Measurements from ENCODE around the gene GARRE1. TPM values are rescaled to one million over a fixed set of nuclear protein-coding genes. Genes with fewer than 3 reads are reported as not detected.

The GARRE1 gene
- total RNA-seq, 1 donor from 2014 or later: 33.5 TPM

- Mint-ChIP-seq H3K4me3 (ENCODE audit: unreplicated experiment) (no peak overlapping the region), H3K4me1 (ENCODE audit: unreplicated experiment) (peaks cover 30% of the 10 kb centered on the region), H3K27me3 (ENCODE audit: unreplicated experiment) (no peaks in the 10 kb centered on the region), H3K27ac (ENCODE audit: unreplicated experiment) (peak overlapping the region; percentile 47), H3K9me3 (ENCODE audit: unreplicated experiment) (no peaks in the 10 kb centered on the region), H3K36me3 (ENCODE audit: unreplicated experiment) (peaks cover 27% of the 10 kb centered on the region)
- TF ChIP-seq CTCF (IDR thresholded peaks at IDR 0.05): no peak
- DNase-seq (ENCODE audit: extremely low spot score, unreplicated experiment): no peak
Measured at GRCh38 chr19:34230820-34231219, 23.5 kb upstream of the GARRE1 start.

- peaks cover 25% of the 10 kb centered on the region for H3K36me3 Mint-ChIP-seq (ENCODE audit: unreplicated experiment)
- TF ChIP-seq CTCF (IDR thresholded peaks at IDR 0.05): no peak
- no peak overlapping the region for H3K4me3 Mint-ChIP-seq (ENCODE audit: unreplicated experiment)
- no peak for DNase-seq (ENCODE audit: extremely low spot score, unreplicated experiment)
- peak overlapping the region; percentile 47 for H3K27ac Mint-ChIP-seq (ENCODE audit: unreplicated experiment)
- no peaks in the 10 kb centered on the region for H3K9me3 Mint-ChIP-seq (ENCODE audit: unreplicated experiment)
- H3K4me1 Mint-ChIP-seq (ENCODE audit: unreplicated experiment): peaks cover 36% of the 10 kb centered on the region
- no peaks in the 10 kb centered on the region for H3K27me3 Mint-ChIP-seq (ENCODE audit: unreplicated experiment)
Measured at GRCh38 chr19:34231439-34231838, 22.9 kb upstream of the GARRE1 start.

GRCh38 chr19:34232566-34233481, 21.5 kb upstream of the GARRE1 start:
- Mint-ChIP-seq H3K4me3 (ENCODE audit: unreplicated experiment) (peak overlapping the region; percentile 49), H3K9me3 (ENCODE audit: unreplicated experiment) (no peaks in the 10 kb centered on the region), H3K27ac (ENCODE audit: unreplicated experiment) (peak overlapping the region; percentile 89), H3K36me3 (ENCODE audit: unreplicated experiment) (peaks cover 15% of the 10 kb centered on the region), H3K4me1 (ENCODE audit: unreplicated experiment) (peaks cover 43% of the 10 kb centered on the region), H3K27me3 (ENCODE audit: unreplicated experiment) (no peaks in the 10 kb centered on the region)
- TF ChIP-seq CTCF (IDR thresholded peaks at IDR 0.05): no peak
- DNase-seq (ENCODE audit: extremely low spot score, unreplicated experiment): no peak

- H3K9me3 Mint-ChIP-seq (ENCODE audit: unreplicated experiment): no peaks in the 10 kb centered on the region
Measured at GRCh38 chr19:34235425-34235940, 18.9 kb upstream of the GARRE1 start.

More at GRCh38 chr19:34235425-34235940, 18.9 kb upstream of the GARRE1 start:
- DNase-seq (ENCODE audit: extremely low spot score, unreplicated experiment): no peak
- TF ChIP-seq CTCF (IDR thresholded peaks at IDR 0.05): no peak
- Mint-ChIP-seq H3K4me3 (ENCODE audit: unreplicated experiment) (no peak overlapping the region), H3K27ac (ENCODE audit: unreplicated experiment) (no peak overlapping the region), H3K4me1 (ENCODE audit: unreplicated experiment) (peaks cover 43% of the 10 kb centered on the region), H3K36me3 (ENCODE audit: unreplicated experiment) (peaks cover 4% of the 10 kb centered on the region), H3K27me3 (ENCODE audit: unreplicated experiment) (no peaks in the 10 kb centered on the region)
